Adrenal gland (tissue), 5 donors: ENCODE measurements around the gene HECTD2.

Experiments used
- CTCF ChIP-seq, 6 experiments: fragments of 450-650 bp in 4 of 6; fragments of 200-600 bp in 2 of 6; sonication (generic) in 1 of 6; IDR thresholded peaks; 1 replicate in 5 of 6; 2 replicates in 1 of 6; pipeline versions ENCODE4 v1.5.1 to v1.8.0; 2016 to 2021; ENCODE audit warnings: antibody characterized with exemption in 6 of 6, mild to moderate bottlenecking in 2 of 6, moderate library complexity in 1 of 6
- POLR2A ChIP-seq, 2 donors: fragments of 450-650 bp; IDR thresholded peaks; one replicate each; pipeline ENCODE4 v1.6.1; 2017; ENCODE audit warnings: antibody characterized with exemption in 2 of 2, mild to moderate bottlenecking in 2 of 2, moderate library complexity in 1 of 2
- donor health status: DM: no; HTN: no; CAD: no.

DNA sequence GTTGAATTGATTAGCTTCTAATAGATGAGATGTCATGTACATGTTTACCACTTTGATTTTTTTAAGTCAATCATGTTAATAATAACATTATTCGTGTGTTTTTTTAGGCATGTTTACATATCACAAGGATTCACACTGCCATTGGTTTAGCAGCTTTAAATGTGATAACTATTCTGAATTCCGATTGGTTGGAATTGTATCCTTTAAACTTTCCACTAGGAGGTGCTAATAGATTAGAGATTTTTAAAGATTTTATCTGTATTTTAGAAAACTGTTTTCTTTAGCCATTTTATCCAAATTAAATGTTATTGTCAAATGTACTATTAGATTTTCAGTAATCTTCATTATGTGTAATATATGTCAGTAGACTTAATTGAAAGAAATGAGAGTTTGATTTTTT, 83.2 kb downstream of the HECTD2 start:
- TF ChIP-seq POLR2A (IDR thresholded peaks at IDR 0.05) (no peak), CTCF (IDR thresholded peaks at IDR 0.05) (peak; percentile 46 to 74 (median 54))
